WERI-Rb-1 (cell line): ENCODE data around the gene NHLRC4.

Source experiments
- DNase-seq: peaks from one replicate; pipeline ENCODE4 v3.0.0-alpha.2; 2020
- H3K27ac ChIP-seq: fragments of 250-450 bp; sonication (Bioruptor Pico); 2 replicates; pipeline ENCODE4 v1.5.1; 2020; ENCODE audit warnings: mild to moderate bottlenecking, moderate library complexity
- H3K27me3 ChIP-seq: fragments of 250-450 bp; sonication (Bioruptor Pico); 2 replicates; pipeline ENCODE4 v1.5.1; 2021; ENCODE audit warnings: mild to moderate bottlenecking, low read depth, moderate library complexity; ENCODE audit not compliant: insufficient read depth, severe bottlenecking
- H3K36me3 ChIP-seq: fragments of 250-450 bp; sonication (Bioruptor Pico); 2 replicates; pipeline ENCODE4 v1.5.1; 2020; ENCODE audit warnings: mild to moderate bottlenecking, moderate library complexity
- H3K4me3 ChIP-seq: 2 replicates; pipeline ENCODE4 v1.5.1; 2011; ENCODE audit warnings: low read depth, mild to moderate bottlenecking, control low read depth, low read length
- H3K9me3 ChIP-seq: fragments of 250-450 bp; sonication (Bioruptor Pico); 2 replicates; pipeline ENCODE4 v1.5.1; 2021; ENCODE audit warnings: mild to moderate bottlenecking, moderate library complexity; ENCODE audit not compliant: severe bottlenecking
- TF ChIP-seq, protein P1 (sequence below): IDR thresholded peaks from 2 replicates; pipeline ENCODE4 v1.5.1; 2011; ENCODE audit warnings: low read depth, mild to moderate bottlenecking, control low read depth, inconsistent platforms, low read length

NHLRC4 gene

GRCh38 chr16:529012-529575, 37.7 kb upstream of the NHLRC4 start:
- Histone ChIP-seq H3K9me3 (no peaks in the 10 kb centered on the region), H3K36me3 (peaks cover 18% of the 10 kb centered on the region), H3K27ac (peak overlapping the region; percentile 78), H3K27me3 (no peaks in the 10 kb centered on the region), H3K4me3 (peak overlapping the region; percentile 78)
- DNase-seq, result peak; percentile 65
- TF ChIP-seq, protein P1, sequence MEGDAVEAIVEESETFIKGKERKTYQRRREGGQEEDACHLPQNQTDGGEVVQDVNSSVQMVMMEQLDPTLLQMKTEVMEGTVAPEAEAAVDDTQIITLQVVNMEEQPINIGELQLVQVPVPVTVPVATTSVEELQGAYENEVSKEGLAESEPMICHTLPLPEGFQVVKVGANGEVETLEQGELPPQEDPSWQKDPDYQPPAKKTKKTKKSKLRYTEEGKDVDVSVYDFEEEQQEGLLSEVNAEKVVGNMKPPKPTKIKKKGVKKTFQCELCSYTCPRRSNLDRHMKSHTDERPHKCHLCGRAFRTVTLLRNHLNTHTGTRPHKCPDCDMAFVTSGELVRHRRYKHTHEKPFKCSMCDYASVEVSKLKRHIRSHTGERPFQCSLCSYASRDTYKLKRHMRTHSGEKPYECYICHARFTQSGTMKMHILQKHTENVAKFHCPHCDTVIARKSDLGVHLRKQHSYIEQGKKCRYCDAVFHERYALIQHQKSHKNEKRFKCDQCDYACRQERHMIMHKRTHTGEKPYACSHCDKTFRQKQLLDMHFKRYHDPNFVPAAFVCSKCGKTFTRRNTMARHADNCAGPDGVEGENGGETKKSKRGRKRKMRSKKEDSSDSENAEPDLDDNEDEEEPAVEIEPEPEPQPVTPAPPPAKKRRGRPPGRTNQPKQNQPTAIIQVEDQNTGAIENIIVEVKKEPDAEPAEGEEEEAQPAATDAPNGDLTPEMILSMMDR, result no peak

DNA sequence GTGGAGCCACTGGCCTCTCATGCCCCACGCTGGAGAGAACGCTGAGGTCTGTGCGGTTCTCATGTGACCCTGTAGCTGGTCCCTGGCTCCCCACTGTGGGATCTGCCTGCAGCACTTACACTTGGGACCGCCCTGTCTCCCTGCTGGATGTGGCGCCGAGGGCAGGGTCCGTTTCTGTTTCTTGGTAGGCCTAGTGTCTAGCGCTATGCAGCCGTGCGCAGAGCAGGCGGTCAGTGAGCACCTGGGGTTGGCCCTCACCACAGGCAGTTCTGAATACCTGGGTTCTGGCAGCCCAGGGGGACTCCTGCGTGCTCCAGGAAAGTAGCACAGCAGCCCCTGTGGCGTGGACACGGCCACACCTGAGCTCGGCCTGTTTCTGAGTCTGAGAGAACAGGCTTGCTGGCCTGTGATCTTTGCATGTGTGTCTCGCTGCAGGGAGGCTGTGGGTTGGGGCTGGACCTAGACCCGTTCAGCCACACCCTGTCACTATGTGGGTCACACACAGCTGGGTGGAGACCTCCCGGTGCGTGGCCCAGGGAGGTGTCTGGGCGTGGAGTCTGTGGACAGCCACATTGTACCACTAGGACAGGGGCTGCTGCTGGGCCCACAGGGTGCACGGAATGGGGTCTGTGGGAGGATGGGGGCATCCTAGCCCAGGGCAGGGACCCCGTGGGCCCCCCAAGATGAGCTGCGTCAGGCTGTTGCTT, 36.5 kb upstream of the NHLRC4 start:
- Histone ChIP-seq H3K9me3 (no peaks in the 10 kb centered on the region), H3K36me3 (peaks cover 18% of the 10 kb centered on the region), H3K27ac (no peak overlapping the region), H3K4me3 (no peak overlapping the region), H3K27me3 (no peaks in the 10 kb centered on the region)
- TF ChIP-seq, protein P1, result no peak
- no peak for DNase-seq

GRCh38 chr16:531494-532125, 35.2 kb upstream of the NHLRC4 start:
- no peak overlapping the region for H3K27ac ChIP-seq

DNA sequence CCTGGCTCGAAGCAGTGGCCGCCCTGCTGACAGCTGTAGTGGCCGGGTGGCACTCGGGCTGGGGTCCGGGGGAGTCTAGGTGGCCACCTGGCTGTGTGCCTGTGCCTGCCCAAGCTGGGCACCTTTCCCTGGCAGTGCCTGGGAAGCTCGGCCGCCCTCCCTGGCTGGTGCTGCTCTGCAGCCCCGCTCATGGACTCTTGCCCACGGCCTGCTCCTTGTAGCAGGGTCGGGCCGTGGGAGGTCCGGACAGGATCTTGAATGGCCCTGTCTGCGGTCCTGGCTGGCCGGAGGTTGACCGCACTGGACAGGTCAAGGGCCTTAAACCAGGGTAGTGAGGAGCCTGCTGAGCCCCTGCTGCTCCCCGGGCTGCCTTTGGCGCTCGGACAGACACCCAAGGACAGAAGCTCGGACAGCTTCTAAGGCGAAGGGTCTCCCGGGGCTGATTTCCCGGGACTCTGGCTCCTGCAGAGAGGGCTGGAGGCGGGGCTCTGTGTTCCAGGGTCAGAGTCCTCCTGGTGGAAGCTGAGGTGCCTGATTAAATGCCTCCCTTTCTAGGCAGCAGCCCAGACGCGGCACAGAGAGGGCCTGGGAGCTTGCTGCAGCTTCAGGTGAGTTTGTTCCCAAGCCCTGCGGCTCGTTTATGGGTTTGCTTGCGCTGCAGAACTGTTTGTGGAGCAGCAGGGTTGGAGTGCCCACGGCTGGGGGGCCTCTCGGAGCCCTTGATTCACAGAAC, 33.2 kb upstream of the NHLRC4 start:
- no peak for DNase-seq
- no peaks in the 10 kb centered on the region for H3K9me3 ChIP-seq
- no peak overlapping the region for H3K4me3 ChIP-seq
- TF ChIP-seq, protein P1, result no peak
- H3K27ac ChIP-seq, result no peak overlapping the region
- H3K36me3 ChIP-seq, result peaks cover 24% of the 10 kb centered on the region
- H3K27me3 ChIP-seq, result no peaks in the 10 kb centered on the region

More at GRCh38 chr16:531494-532125, 35.2 kb upstream of the NHLRC4 start:
- DNase-seq, result no peak
- H3K27me3 ChIP-seq, result no peaks in the 10 kb centered on the region
- TF ChIP-seq, protein P1, result no peak
- no peak overlapping the region for H3K4me3 ChIP-seq
- peaks cover 21% of the 10 kb centered on the region for H3K36me3 ChIP-seq
- no peaks in the 10 kb centered on the region for H3K9me3 ChIP-seq

GRCh38 chr16:534135-534534, 32.7 kb upstream of the NHLRC4 start:
- H3K27ac ChIP-seq, result no peak overlapping the region
- H3K4me3 ChIP-seq, result no peak overlapping the region
- no peaks in the 10 kb centered on the region for H3K27me3 ChIP-seq
- no peaks in the 10 kb centered on the region for H3K9me3 ChIP-seq
- H3K36me3 ChIP-seq, result peaks cover 25% of the 10 kb centered on the region
- TF ChIP-seq, protein P1, result no peak
- DNase-seq, result no peak
